Esophagus squamous epithelium (tissue), 5 donors: Measurements from ENCODE around the gene RNF115. TPM values are rescaled to one million over a fixed set of nuclear protein-coding genes. Genes with fewer than 3 reads are reported as not detected.

ENCODE experiments used
- DNase-seq: peaks from one replicate; lab custom pipeline; 2025; lab: John Stamatoyannopoulos, UW
- H3K27ac ChIP-seq, 4 donors: fragments of 200-600 bp; sonication (generic); one replicate each; pipeline ENCODE4 v1.5.1; 2016 to 2019; ENCODE audit warnings: mild to moderate bottlenecking in 1 of 4
- H3K27me3 ChIP-seq, 4 donors: fragments of 200-600 bp; sonication (generic); 1 replicate in 3 of 4; 2 replicates in 1 of 4; pipeline versions ENCODE4 v1.5.1 to v1.6.0; 2017 to 2021; ENCODE audit warnings: antibody characterized with exemption in 1 of 4
- H3K36me3 ChIP-seq, 3 donors: fragments of 200-600 bp; sonication (generic); one replicate each; pipeline ENCODE4 v1.5.1; 2016 to 2019
- H3K4me1 ChIP-seq, 3 donors: fragments of 200-600 bp; sonication (generic); one replicate each; pipeline ENCODE4 v1.5.1; 2017 to 2019
- H3K4me3 ChIP-seq, 4 donors: fragments of 200-600 bp; sonication (generic); 1 replicate in 3 of 4; 2 replicates in 1 of 4; pipeline ENCODE4 v1.5.1; 2016 to 2019; ENCODE audit warnings: mild to moderate bottlenecking in 2 of 4, moderate library complexity in 1 of 4
- H3K9me3 ChIP-seq, 3 donors: fragments of 200-600 bp; sonication (generic); one replicate each; pipeline ENCODE4 v1.5.1; 2016 to 2019
- CTCF ChIP-seq, 6 experiments: fragments of 450-650 bp in 4 of 6; fragments of 200-600 bp in 2 of 6; sonication (generic) in 2 of 6; IDR thresholded peaks; one replicate each; pipeline ENCODE4 v1.5.1; 2016 to 2019; ENCODE audit warnings: antibody characterized with exemption in 6 of 6, mild to moderate bottlenecking in 4 of 6, moderate library complexity in 4 of 6
- POLR2A ChIP-seq, 4 donors: fragments of 450-650 bp; IDR thresholded peaks; one replicate each; pipeline ENCODE4 v1.6.1; 2017; ENCODE audit warnings: antibody characterized with exemption in 4 of 4, mild to moderate bottlenecking in 4 of 4, moderate library complexity in 3 of 4
- WGBS, 2 donors: methylation state at CpG; one replicate each; pipeline ENCODE4 v1.1.5; 2018; 5-methylcytosine and 5-hydroxymethylcytosine counted together
- intact Hi-C: fragments of 100-400 bp; cut with DNase I; formaldehyde crosslinking; loops from one replicate; pipeline ENCODE4 v1.15.0; 2022
- total RNA-seq, 4 donors: library from RNA; depleted of rRNA; stranded (reverse); fragments of >200 nt; gene quantifications; one replicate each; pipeline ENCODE4 v1.1.0, GENCODE V29; 2016
- donor health status: DM: yes; HTN: yes; CAD: no.

RNF115 gene
- total RNA-seq, 4 donors from 2014 or later, result 4.3 to 17.5 (median 6.1) TPM

GRCh38 chr1:145806844-145807243 lies 17.1 kb downstream of the RNF115 start:
- H3K9me3 ChIP-seq, result no peaks in the 10 kb centered on the region
- H3K36me3 ChIP-seq, result no peaks in the 10 kb centered on the region
- H3K27me3 ChIP-seq, result no peaks in the 10 kb centered on the region
- H3K4me3 ChIP-seq, result no peak overlapping the region
- H3K4me1 ChIP-seq, result peaks cover 0 to 13% (median 5%) of the 10 kb centered on the region in 3 donors
- H3K27ac ChIP-seq, result no peak overlapping the region
- intact Hi-C loops, result no loop called here
- WGBS, 2 donors, result 96% methylated on average over 7 of the region's 7 CpGs
- DNase-seq, result no peak
- TF ChIP-seq CTCF (IDR thresholded peaks at IDR 0.05), result no peak
- TF ChIP-seq POLR2A (IDR thresholded peaks at IDR 0.05), result no peak

GRCh38 chr1:145806408-145806807 lies 17.5 kb downstream of the RNF115 start:
- WGBS, 2 donors, result 93 to 95% methylated on average over 3 to 4 of the region's 4 CpGs
- DNase-seq, result no peak
- Histone ChIP-seq H3K36me3 (no peaks in the 10 kb centered on the region), H3K4me3 (no peak overlapping the region), H3K9me3 (no peaks in the 10 kb centered on the region), H3K27ac (no peak overlapping the region), H3K4me1 (peaks cover 0 to 13% (median 5%) of the 10 kb centered on the region in 3 donors), H3K27me3 (no peaks in the 10 kb centered on the region)
- TF ChIP-seq CTCF (IDR thresholded peaks at IDR 0.05) (no peak), POLR2A (IDR thresholded peaks at IDR 0.05) (no peak)
- intact Hi-C loops, result no loop called here

GRCh38 chr1:145805057-145805456 lies 18.8 kb downstream of the RNF115 start:
- 81 to 89% methylated on average over 1 of the region's 1 CpG for WGBS, 2 donors
- intact Hi-C loops, result no loop called here
- TF ChIP-seq CTCF (IDR thresholded peaks at IDR 0.05), result no peak
- no peak for TF ChIP-seq POLR2A (IDR thresholded peaks at IDR 0.05)

GRCh38 chr1:145804235-145805045 lies 19.5 kb downstream of the RNF115 start:
- Histone ChIP-seq H3K27me3 (no peaks in the 10 kb centered on the region), H3K4me3 (no peak overlapping the region), H3K27ac (no peak overlapping the region), H3K4me1 (peaks cover 0 to 24% (median 5%) of the 10 kb centered on the region in 3 donors), H3K36me3 (no peaks in the 10 kb centered on the region), H3K9me3 (no peaks in the 10 kb centered on the region)
- intact Hi-C loops, result no loop called here
- 76 to 78% methylated on average over 3 of the region's 3 CpGs for WGBS, 2 donors
- TF ChIP-seq CTCF (IDR thresholded peaks at IDR 0.05), result no peak
- no peak for TF ChIP-seq POLR2A (IDR thresholded peaks at IDR 0.05)
- DNase-seq, result no peak

More at GRCh38 chr1:145805057-145805456, 18.8 kb downstream of the RNF115 start:
- no peak overlapping the region for H3K27ac ChIP-seq
- H3K9me3 ChIP-seq, result no peaks in the 10 kb centered on the region
- no peak for DNase-seq
- H3K27me3 ChIP-seq, result no peaks in the 10 kb centered on the region
- H3K4me1 ChIP-seq, result peaks cover 0 to 24% (median 5%) of the 10 kb centered on the region in 3 donors
- H3K36me3 ChIP-seq, result no peaks in the 10 kb centered on the region
- H3K4me3 ChIP-seq, result no peak overlapping the region

GRCh38 chr1:145799806-145800205 lies 24.1 kb downstream of the RNF115 start:
- Histone ChIP-seq H3K4me1 (peaks cover 0 to 24% (median 5%) of the 10 kb centered on the region in 3 donors), H3K27ac (no peak overlapping the region), H3K4me3 (no peak overlapping the region), H3K36me3 (no peaks in the 10 kb centered on the region), H3K9me3 (peaks cover 0 to 12% (median 5%) of the 10 kb centered on the region in 3 donors), H3K27me3 (no peaks in the 10 kb centered on the region)
- 80 to 92% methylated on average over 2 of the region's 2 CpGs for WGBS, 2 donors
- intact Hi-C loops, result no loop called here
- DNase-seq, result no peak
- TF ChIP-seq CTCF (IDR thresholded peaks at IDR 0.05), result no peak
- TF ChIP-seq POLR2A (IDR thresholded peaks at IDR 0.05), result no peak
